ENCODE data around the gene LAPTM5. TPM values are rescaled to one million over a fixed set of nuclear protein-coding genes. Genes with fewer than 3 reads are reported as not detected.

The LAPTM5 gene
- total and polyA plus RNA-seq, 2 of the 8 experiments (the other 6 are each of a cell fraction or from before 2014, with no cell fraction given), result 0.37 to 1.4 TPM

DNA sequence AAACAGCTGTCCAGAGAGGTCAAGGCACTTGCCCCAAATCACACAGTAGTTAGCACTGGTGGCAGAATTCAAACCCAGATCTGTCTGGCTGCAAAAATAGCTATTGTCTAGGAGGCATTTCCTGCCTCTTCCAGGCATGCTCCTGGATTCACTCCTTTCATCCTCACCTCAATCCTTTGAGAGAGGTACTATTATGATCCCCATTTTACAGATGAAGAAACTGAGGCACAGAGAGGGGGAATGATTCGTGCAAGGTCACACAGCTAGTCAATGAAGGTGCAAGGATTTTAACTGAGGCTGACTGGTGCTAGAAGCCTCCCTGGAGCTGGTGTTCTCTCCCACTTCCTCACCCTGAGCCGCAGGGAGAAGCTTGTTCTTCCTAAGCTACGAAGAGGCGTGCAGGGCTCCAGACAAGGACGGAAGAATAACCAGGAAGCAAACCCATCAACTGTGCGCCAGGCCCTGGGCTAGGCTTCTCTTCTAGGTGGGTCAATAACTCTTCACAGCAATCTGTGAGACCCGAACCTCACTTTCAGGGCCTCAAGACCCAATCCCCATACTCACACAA lies 631 bp upstream of the LAPTM5 start (continued):
- TF ChIP-seq, protein P1, sequence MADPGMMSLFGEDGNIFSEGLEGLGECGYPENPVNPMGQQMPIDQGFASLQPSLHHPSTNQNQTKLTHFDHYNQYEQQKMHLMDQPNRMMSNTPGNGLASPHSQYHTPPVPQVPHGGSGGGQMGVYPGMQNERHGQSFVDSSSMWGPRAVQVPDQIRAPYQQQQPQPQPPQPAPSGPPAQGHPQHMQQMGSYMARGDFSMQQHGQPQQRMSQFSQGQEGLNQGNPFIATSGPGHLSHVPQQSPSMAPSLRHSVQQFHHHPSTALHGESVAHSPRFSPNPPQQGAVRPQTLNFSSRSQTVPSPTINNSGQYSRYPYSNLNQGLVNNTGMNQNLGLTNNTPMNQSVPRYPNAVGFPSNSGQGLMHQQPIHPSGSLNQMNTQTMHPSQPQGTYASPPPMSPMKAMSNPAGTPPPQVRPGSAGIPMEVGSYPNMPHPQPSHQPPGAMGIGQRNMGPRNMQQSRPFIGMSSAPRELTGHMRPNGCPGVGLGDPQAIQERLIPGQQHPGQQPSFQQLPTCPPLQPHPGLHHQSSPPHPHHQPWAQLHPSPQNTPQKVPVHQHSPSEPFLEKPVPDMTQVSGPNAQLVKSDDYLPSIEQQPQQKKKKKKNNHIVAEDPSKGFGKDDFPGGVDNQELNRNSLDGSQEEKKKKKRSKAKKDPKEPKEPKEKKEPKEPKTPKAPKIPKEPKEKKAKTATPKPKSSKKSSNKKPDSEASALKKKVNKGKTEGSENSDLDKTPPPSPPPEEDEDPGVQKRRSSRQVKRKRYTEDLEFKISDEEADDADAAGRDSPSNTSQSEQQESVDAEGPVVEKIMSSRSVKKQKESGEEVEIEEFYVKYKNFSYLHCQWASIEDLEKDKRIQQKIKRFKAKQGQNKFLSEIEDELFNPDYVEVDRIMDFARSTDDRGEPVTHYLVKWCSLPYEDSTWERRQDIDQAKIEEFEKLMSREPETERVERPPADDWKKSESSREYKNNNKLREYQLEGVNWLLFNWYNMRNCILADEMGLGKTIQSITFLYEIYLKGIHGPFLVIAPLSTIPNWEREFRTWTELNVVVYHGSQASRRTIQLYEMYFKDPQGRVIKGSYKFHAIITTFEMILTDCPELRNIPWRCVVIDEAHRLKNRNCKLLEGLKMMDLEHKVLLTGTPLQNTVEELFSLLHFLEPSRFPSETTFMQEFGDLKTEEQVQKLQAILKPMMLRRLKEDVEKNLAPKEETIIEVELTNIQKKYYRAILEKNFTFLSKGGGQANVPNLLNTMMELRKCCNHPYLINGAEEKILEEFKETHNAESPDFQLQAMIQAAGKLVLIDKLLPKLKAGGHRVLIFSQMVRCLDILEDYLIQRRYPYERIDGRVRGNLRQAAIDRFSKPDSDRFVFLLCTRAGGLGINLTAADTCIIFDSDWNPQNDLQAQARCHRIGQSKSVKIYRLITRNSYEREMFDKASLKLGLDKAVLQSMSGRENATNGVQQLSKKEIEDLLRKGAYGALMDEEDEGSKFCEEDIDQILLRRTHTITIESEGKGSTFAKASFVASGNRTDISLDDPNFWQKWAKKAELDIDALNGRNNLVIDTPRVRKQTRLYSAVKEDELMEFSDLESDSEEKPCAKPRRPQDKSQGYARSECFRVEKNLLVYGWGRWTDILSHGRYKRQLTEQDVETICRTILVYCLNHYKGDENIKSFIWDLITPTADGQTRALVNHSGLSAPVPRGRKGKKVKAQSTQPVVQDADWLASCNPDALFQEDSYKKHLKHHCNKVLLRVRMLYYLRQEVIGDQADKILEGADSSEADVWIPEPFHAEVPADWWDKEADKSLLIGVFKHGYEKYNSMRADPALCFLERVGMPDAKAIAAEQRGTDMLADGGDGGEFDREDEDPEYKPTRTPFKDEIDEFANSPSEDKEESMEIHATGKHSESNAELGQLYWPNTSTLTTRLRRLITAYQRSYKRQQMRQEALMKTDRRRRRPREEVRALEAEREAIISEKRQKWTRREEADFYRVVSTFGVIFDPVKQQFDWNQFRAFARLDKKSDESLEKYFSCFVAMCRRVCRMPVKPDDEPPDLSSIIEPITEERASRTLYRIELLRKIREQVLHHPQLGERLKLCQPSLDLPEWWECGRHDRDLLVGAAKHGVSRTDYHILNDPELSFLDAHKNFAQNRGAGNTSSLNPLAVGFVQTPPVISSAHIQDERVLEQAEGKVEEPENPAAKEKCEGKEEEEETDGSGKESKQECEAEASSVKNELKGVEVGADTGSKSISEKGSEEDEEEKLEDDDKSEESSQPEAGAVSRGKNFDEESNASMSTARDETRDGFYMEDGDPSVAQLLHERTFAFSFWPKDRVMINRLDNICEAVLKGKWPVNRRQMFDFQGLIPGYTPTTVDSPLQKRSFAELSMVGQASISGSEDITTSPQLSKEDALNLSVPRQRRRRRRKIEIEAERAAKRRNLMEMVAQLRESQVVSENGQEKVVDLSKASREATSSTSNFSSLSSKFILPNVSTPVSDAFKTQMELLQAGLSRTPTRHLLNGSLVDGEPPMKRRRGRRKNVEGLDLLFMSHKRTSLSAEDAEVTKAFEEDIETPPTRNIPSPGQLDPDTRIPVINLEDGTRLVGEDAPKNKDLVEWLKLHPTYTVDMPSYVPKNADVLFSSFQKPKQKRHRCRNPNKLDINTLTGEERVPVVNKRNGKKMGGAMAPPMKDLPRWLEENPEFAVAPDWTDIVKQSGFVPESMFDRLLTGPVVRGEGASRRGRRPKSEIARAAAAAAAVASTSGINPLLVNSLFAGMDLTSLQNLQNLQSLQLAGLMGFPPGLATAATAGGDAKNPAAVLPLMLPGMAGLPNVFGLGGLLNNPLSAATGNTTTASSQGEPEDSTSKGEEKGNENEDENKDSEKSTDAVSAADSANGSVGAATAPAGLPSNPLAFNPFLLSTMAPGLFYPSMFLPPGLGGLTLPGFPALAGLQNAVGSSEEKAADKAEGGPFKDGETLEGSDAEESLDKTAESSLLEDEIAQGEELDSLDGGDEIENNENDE (IDR thresholded peaks at IDR 0.05; ENCODE audit: insufficient replicate concordance, low read length), result no peak
- TF ChIP-seq ASH2L (IDR thresholded peaks at IDR 0.05; ENCODE audit: low read length) (no peak), CBX5 (IDR thresholded peaks at IDR 0.05; ENCODE audit: low read depth, low read length) (no peak), ZNF274 (IDR thresholded peaks at IDR 0.05; ENCODE audit: borderline replicate concordance, extremely low read depth, low read length) (no peak), PHF8 (conservative IDR thresholded peaks at IDR 0.05; ENCODE audit: low read depth, low read length) (no peak), SIN3A (conservative IDR thresholded peaks at IDR 0.05 in 1 of 2, IDR thresholded peaks at IDR 0.05 in 1 of 2; ENCODE audit: low read depth in 1 of 2, low read length in 2 of 2) (no peak), SUZ12 (IDR thresholded peaks at IDR 0.05; ENCODE audit: low read length) (no peak), CTBP2 (IDR thresholded peaks at IDR 0.05; ENCODE audit: borderline replicate concordance, insufficient read depth, insufficient read length, low read length) (no peak)
- TF ChIP-seq, protein P2, sequence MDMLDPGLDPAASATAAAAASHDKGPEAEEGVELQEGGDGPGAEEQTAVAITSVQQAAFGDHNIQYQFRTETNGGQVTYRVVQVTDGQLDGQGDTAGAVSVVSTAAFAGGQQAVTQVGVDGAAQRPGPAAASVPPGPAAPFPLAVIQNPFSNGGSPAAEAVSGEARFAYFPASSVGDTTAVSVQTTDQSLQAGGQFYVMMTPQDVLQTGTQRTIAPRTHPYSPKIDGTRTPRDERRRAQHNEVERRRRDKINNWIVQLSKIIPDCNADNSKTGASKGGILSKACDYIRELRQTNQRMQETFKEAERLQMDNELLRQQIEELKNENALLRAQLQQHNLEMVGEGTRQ (IDR thresholded peaks at IDR 0.05; ENCODE audit: low read length), result no peak
